DND-41 (cell line): ENCODE measurements around the gene CCND2.

Source experiments
- ATAC-seq: fragments of 200-7000 bp; cut with Tn5 transposase; 3 replicates; pipeline ENCODE4 v1.9.1; 2021; ENCODE audit warnings: low read depth; ENCODE audit not compliant: insufficient read depth
- DNase-seq: peaks from one replicate; pipeline ENCODE4 v3.0.0-alpha.2; 2020
- H2AFZ ChIP-seq: 2 replicates; pipeline ENCODE4 v1.6.0; 2012; ENCODE audit warnings: low read depth, low read length
- H3K27ac ChIP-seq: 2 replicates; pipeline ENCODE4 v1.5.1; 2012; ENCODE audit warnings: low read length, inconsistent platforms
- H3K27me3 ChIP-seq: fragments of 200-600 bp; sonication (generic); 2 replicates; pipeline ENCODE4 v1.6.0; 2012; ENCODE audit warnings: low read length, mild to moderate bottlenecking, inconsistent platforms; ENCODE audit not compliant: insufficient read depth, poor library complexity
- H3K36me3 ChIP-seq: 2 replicates; pipeline ENCODE4 v1.5.1; 2012; ENCODE audit warnings: low read length, inconsistent platforms; ENCODE audit not compliant: insufficient read depth
- H3K4me1 ChIP-seq: 2 replicates; pipeline ENCODE4 v1.5.1; 2012; ENCODE audit warnings: mild to moderate bottlenecking, low read length; ENCODE audit not compliant: insufficient read depth
- H3K4me2 ChIP-seq: 2 replicates; pipeline ENCODE4 v1.6.0; 2012; ENCODE audit warnings: mild to moderate bottlenecking, moderate library complexity, low read length, inconsistent platforms; ENCODE audit not compliant: insufficient read depth
- H3K4me3 ChIP-seq, 2 experiments: fragments of 200-600 bp in 1 of 2; shearing (Covaris generic) in 1 of 2; 2 replicates each; pipeline ENCODE4 v1.5.1; 2012 to 2016; ENCODE audit warnings: inconsistent platforms in 2 of 2, low read length in 2 of 2, mild to moderate bottlenecking in 2 of 2, low read depth in 1 of 2, moderate library complexity in 1 of 2
- H3K79me2 ChIP-seq: 2 replicates; pipeline ENCODE4 v1.6.0; 2012; ENCODE audit warnings: low read length, inconsistent platforms; ENCODE audit not compliant: insufficient read depth
- H3K9ac ChIP-seq: 2 replicates; pipeline ENCODE4 v1.6.0; 2012; ENCODE audit warnings: low read depth, mild to moderate bottlenecking, inconsistent platforms, low read length, moderate library complexity
- H3K9me3 ChIP-seq: 2 replicates; pipeline ENCODE4 v1.5.1; 2012; ENCODE audit warnings: low read length, moderate library complexity, mild to moderate bottlenecking, inconsistent platforms; ENCODE audit not compliant: insufficient read depth, severe bottlenecking
- H4K20me1 ChIP-seq: 2 replicates; pipeline ENCODE4 v1.6.0; 2012; ENCODE audit warnings: low read length; ENCODE audit not compliant: insufficient read depth
- EZH2 ChIP-seq: IDR thresholded peaks from 3 replicates; pipeline ENCODE4 v1.6.1; 2012; ENCODE audit warnings: borderline replicate concordance, low read depth, mild to moderate bottlenecking, moderate library complexity, low read length, inconsistent platforms; ENCODE audit not compliant: severe bottlenecking
- TF ChIP-seq, protein P1 (sequence below): IDR thresholded peaks from 2 replicates; pipeline ENCODE4 v1.5.1; 2012; ENCODE audit warnings: borderline replicate concordance, low read length, moderate library complexity, mild to moderate bottlenecking; ENCODE audit not compliant: poor library complexity, severe bottlenecking; ENCODE audit errors: extremely low read depth

Gene CCND2

DNA sequence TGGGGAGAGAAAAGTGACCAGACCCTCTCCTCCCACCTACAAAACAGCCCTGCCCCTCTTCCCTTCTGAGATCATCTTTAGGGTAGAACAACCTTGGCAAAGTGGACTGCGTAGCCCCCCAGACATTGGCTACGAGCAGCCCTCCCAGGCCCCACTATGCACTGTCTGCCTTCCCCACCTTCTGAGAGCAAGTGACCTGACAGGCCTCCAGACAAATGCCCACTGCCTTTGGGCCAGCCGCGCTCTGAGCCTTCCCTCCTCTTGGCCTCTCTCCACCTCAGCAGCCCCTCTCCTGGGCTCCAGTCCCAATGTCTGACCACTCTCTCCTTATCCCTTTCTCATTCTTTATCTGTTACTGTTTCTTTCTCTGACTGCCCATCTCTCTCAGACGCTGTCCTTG is 46.5 kb upstream of the CCND2 start:
- Histone ChIP-seq H3K4me1 (no peaks in the 10 kb centered on the region), H3K79me2 (no peaks in the 10 kb centered on the region), H3K9me3 (no peaks in the 10 kb centered on the region), H4K20me1 (no peaks in the 10 kb centered on the region), H2AFZ (no peak overlapping the region), H3K9ac (no peak overlapping the region), H3K4me3 (no peak overlapping the region), H3K27ac (no peak overlapping the region), H3K27me3 (peaks cover 8% of the 10 kb centered on the region), H3K4me2 (no peak overlapping the region), H3K36me3 (no peaks in the 10 kb centered on the region)
- DNase-seq (no peak), ATAC-seq (no peak)
- TF ChIP-seq, protein P1, sequence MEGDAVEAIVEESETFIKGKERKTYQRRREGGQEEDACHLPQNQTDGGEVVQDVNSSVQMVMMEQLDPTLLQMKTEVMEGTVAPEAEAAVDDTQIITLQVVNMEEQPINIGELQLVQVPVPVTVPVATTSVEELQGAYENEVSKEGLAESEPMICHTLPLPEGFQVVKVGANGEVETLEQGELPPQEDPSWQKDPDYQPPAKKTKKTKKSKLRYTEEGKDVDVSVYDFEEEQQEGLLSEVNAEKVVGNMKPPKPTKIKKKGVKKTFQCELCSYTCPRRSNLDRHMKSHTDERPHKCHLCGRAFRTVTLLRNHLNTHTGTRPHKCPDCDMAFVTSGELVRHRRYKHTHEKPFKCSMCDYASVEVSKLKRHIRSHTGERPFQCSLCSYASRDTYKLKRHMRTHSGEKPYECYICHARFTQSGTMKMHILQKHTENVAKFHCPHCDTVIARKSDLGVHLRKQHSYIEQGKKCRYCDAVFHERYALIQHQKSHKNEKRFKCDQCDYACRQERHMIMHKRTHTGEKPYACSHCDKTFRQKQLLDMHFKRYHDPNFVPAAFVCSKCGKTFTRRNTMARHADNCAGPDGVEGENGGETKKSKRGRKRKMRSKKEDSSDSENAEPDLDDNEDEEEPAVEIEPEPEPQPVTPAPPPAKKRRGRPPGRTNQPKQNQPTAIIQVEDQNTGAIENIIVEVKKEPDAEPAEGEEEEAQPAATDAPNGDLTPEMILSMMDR = no peak
- TF ChIP-seq EZH2 = no peak

- Histone ChIP-seq H3K27ac (no peak overlapping the region), H3K9ac (no peak overlapping the region), H3K9me3 (no peaks in the 10 kb centered on the region), H2AFZ (no peak overlapping the region), H3K4me3 (no peak overlapping the region), H3K27me3 (peaks cover 14% of the 10 kb centered on the region), H4K20me1 (no peaks in the 10 kb centered on the region), H3K36me3 (no peaks in the 10 kb centered on the region), H3K4me1 (no peaks in the 10 kb centered on the region), H3K79me2 (no peaks in the 10 kb centered on the region), H3K4me2 (no peak overlapping the region)
- DNase-seq (no peak), ATAC-seq (no peak)
- no peak for TF ChIP-seq EZH2
- TF ChIP-seq, protein P1 = no peak
These were observed 45.4 kb upstream of the CCND2 start for GRCh38 chr12:4228122-4228580.

DNA sequence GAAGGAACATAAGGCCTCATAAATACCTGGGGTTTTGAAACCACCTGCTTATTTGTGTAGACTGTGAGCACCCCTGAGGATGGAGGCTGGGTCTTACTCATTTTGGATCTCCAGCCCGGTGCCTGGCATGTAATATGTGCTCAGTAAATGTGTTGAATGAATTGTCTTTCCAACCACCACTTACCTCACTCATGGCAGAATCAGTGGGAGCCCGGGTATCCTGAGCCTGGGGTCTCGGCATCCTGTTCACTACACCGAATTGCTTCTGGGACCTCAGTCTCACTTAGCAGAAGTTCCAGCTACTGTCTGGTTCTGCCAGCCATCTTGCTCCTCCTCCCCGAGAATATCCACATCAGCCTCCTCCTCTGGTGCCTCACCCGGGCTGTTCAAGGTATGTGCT is 43.0 kb upstream of the CCND2 start:
- no peaks in the 10 kb centered on the region for H3K4me1 ChIP-seq
- no peak overlapping the region for H3K4me3 ChIP-seq
- no peak overlapping the region for H2AFZ ChIP-seq
- H3K27me3 ChIP-seq = peaks cover 25% of the 10 kb centered on the region
- no peak for TF ChIP-seq EZH2
- TF ChIP-seq, protein P1 = no peak
- H3K36me3 ChIP-seq = no peaks in the 10 kb centered on the region
- H4K20me1 ChIP-seq = no peaks in the 10 kb centered on the region
- H3K27ac ChIP-seq = no peak overlapping the region
- no peaks in the 10 kb centered on the region for H3K79me2 ChIP-seq
- ATAC-seq (no peak), DNase-seq (no peak)
- no peak overlapping the region for H3K9ac ChIP-seq
- no peaks in the 10 kb centered on the region for H3K9me3 ChIP-seq
- no peak overlapping the region for H3K4me2 ChIP-seq

DNA sequence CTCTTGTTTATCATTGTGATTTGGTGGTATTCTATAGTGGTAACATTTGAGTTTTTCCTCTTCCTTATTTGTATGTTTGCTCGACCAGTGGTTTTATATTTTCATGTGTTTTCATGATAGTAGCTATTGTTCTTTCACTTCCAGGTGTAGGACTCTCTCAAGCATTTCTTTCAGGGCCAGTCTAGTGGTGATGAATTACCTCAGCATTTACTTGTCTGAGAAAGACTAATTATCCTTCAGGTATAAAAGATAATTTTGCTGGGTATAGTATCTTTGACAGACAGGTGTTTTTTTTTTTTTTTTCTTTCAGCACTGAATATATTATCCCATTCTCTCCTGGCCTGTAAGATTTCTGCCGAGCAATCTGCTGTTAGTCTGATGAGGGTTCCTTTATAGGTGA is 35.0 kb upstream of the CCND2 start:
- no peak overlapping the region for H3K4me3 ChIP-seq
- no peaks in the 10 kb centered on the region for H3K79me2 ChIP-seq
- DNase-seq (no peak), ATAC-seq (no peak)
- H3K4me2 ChIP-seq = no peak overlapping the region
- no peak overlapping the region for H3K27ac ChIP-seq
- H4K20me1 ChIP-seq = no peaks in the 10 kb centered on the region
- no peaks in the 10 kb centered on the region for H3K9me3 ChIP-seq
- H2AFZ ChIP-seq = no peak overlapping the region
- H3K36me3 ChIP-seq = no peaks in the 10 kb centered on the region
- H3K27me3 ChIP-seq = peaks cover 21% of the 10 kb centered on the region
- no peak overlapping the region for H3K9ac ChIP-seq
- TF ChIP-seq, protein P1 = no peak
- no peak for TF ChIP-seq EZH2
- H3K4me1 ChIP-seq = no peaks in the 10 kb centered on the region
